ENCODE data around the gene NOTUM. TPM values are rescaled to one million over a fixed set of nuclear protein-coding genes. Genes with fewer than 3 reads are reported as not detected.

NOTUM gene
- total and polyA plus RNA-seq, 4 experiments from 2014 or later: not detected

DNA sequence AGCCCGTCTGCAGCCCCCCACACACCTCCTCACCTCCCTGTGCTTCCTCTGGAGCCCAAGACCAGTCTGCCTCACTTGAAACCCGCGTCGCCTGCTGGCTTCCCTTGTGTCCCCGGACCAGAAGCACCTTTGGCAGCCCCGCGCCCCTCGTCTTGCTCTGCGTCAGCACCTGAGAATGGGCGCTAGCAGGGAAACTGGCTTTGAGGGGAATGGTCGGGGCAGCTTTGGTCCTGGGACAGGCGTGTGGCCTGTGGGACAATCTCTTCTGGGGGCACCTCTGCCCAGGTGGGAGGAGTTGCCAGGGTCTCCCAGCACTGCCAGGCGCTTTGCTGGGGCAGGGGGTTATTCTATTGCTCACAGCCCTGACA is 29.8 kb downstream of the NOTUM start:
- Histone ChIP-seq H3K36me3 (ENCODE audit: insufficient read depth, low read length) (no peaks in the 10 kb centered on the region), H3K4me3 (ENCODE audit: low read length in 2 of 2) (no peak overlapping the region), H3K27me3 (ENCODE audit: insufficient read depth, low read length) (peaks cover 10% of the 10 kb centered on the region), H3K27ac (ENCODE audit: low read depth, low read length) (no peak overlapping the region), H3K9me3 (ENCODE audit: control insufficient read depth in 1 of 2, low read length in 2 of 2) (no peaks in the 10 kb centered on the region), H3K4me1 (ENCODE audit: insufficient read depth, low read length) (peaks cover 17% of the 10 kb centered on the region)
- DNase-seq: no peak
- peaks cover 0 to 9% of the 10 kb centered on the region in 2 donors for H3K27me3 Mint-ChIP-seq
- intact Hi-C loops (cut with micrococcal nuclease): no loop called here
- CTCF ChIA-PET (ENCODE audit: partially characterized antibody): interaction anchor here (1.2 kb wide), 1 partner anchor 227 kb away, joined by 4 read pairs; no protein-coding TSS in a partner anchor
- H3K9me3 Mint-ChIP-seq: no peaks in the 10 kb centered on the region
- peak overlapping the region in 1 of 8 donors; percentile 52 for H3K4me3 Mint-ChIP-seq
- peak overlapping the region in 1 of 7 donors; percentile 54 for H3K27ac Mint-ChIP-seq
- no peaks in the 10 kb centered on the region for H3K36me3 Mint-ChIP-seq
- POLR2A ChIA-PET (ENCODE audit: partially characterized antibody): no interaction called here
- H3K4me1 Mint-ChIP-seq: peaks cover 3 to 12% (median 7%) of the 10 kb centered on the region in 4 donors

DNA sequence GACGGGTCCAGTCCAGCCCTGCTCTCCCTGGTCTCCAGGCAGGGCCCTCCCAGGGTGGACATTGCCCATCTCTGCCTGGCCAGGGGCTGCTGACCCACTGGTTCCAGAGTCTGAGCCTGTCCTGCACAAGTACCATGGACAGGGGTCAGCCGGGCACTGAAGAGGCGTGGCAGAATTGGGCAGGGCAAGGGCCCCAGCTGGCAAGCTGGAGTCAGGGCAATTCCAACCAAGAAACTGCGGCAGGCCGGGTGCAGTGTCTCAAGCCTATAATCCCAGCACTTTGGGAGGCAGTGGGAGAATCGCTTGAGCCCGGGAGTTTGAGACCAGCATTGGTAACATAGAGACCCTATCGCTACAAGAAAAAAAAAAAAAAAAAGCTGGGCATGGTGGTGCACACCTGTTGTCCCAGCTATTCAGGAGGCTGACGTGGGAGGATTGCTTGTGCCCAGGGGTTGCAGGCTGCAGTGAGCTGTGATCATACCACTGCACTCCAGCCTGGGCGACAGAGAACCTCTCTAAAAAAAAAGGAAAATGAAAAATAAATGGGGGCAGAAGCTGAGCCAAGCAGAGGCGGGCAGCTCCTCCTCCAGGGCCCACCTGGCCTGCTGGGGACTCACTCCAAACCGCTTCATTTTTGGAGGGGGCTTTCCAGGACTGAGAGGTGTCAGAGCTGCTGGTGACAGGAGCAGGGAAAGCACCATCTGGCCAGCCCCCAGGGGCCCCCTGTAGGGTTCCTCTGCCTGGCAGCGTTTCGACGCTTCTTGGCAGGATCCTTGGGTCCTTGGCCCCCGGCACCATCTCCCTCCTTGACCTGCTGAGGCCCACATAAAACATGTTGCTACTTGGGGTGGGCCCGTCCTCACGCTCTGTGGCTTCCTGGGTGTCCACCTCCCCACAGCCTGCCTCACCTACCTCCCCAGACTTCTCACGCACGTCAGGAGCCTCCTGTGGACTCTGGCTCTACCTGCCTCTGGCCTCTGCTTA is 30.6 kb downstream of the NOTUM start:
- peak overlapping the region in 2 of 8 donors; percentile 34 to 52 for H3K4me3 Mint-ChIP-seq
- H3K4me1 Mint-ChIP-seq: peaks cover 7 to 14% (median 11%) of the 10 kb centered on the region in 4 donors
- no peaks in the 10 kb centered on the region for H3K9me3 ChIP-seq (ENCODE audit: control insufficient read depth in 1 of 2, low read length in 2 of 2)
- H3K4me3 ChIP-seq (ENCODE audit: low read length in 2 of 2): no peak overlapping the region
- H3K27me3 ChIP-seq (ENCODE audit: insufficient read depth, low read length): peaks cover 10% of the 10 kb centered on the region
- intact Hi-C loops (cut with micrococcal nuclease): no loop called here
- peak overlapping the region in 2 of 7 donors; percentile 42 to 54 for H3K27ac Mint-ChIP-seq
- H3K4me1 ChIP-seq (ENCODE audit: insufficient read depth, low read length): peaks cover 24% of the 10 kb centered on the region
- ChIA-PET CTCF (ENCODE audit: partially characterized antibody) (interaction anchor here (1.2 kb wide), 1 partner anchor 226 kb away, joined by 4 read pairs; no protein-coding TSS in a partner anchor), POLR2A (ENCODE audit: partially characterized antibody) (no interaction called here)
- peaks cover 0 to 9% of the 10 kb centered on the region in 2 donors for H3K27me3 Mint-ChIP-seq
- no peak for DNase-seq
- no peaks in the 10 kb centered on the region for H3K36me3 ChIP-seq (ENCODE audit: insufficient read depth, low read length)
- no peak overlapping the region for H3K27ac ChIP-seq (ENCODE audit: low read depth, low read length)
- H3K36me3 Mint-ChIP-seq: no peaks in the 10 kb centered on the region
- H3K9me3 Mint-ChIP-seq: no peaks in the 10 kb centered on the region

DNA sequence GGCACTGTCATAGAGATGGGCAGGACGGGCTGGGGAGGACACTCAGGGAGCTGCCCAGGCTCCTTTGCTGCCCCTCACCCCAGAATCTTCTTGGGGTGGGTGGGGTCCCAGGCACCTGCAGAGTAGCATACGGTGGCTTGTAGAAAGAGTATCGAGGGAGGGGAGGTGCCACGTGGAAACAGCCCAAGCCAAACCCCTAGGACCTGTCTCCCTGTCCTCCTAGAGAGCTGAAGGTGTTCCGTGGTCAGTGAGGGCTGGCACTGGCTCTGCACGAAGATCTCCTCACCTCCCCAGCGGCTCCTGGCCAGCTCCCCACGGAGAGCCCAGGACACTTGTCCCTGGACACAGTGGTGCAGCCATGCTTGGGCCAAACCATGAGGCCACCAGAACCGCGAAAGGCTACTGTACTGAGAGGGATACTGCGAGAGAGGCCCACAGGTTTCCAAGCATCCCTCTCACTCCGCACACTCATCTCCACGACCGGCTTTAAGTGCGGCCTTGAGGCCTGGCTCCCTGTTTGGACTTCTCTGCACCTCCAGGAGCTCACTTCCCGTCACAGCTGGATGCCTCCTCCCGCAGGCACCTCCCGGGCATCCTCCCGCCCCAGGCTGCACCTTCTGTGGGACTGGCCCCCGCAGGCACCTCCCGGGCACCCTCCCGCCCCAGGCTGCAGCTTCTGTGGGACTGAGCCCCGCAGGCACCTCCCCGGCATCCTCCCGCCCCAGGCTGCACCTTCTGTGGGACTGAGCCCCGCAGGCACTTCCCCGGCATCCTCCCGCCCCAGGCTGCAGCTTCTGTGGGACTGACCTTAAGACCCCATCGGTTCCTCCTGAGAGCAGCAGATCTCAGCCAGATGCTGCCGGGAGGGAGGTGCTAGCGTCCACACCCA is 31.5 kb downstream of the NOTUM start:
- peaks cover 0 to 9% of the 10 kb centered on the region in 2 donors for H3K27me3 Mint-ChIP-seq
- no peak overlapping the region for H3K27ac ChIP-seq (ENCODE audit: low read depth, low read length)
- H3K9me3 Mint-ChIP-seq: no peaks in the 10 kb centered on the region
- no peaks in the 10 kb centered on the region for H3K36me3 Mint-ChIP-seq
- no peaks in the 10 kb centered on the region for H3K9me3 ChIP-seq (ENCODE audit: control insufficient read depth in 1 of 2, low read length in 2 of 2)
- no peak for DNase-seq
- CTCF ChIA-PET (ENCODE audit: partially characterized antibody): interaction anchor here (0.6 to 1.2 kb wide), 2 partner anchors 225 to 335 kb away, joined by 3 to 4 read pairs; no protein-coding TSS in a partner anchor
- H3K4me3 ChIP-seq (ENCODE audit: low read length in 2 of 2): no peak overlapping the region
- H3K4me1 Mint-ChIP-seq: peaks cover 9 to 22% (median 16%) of the 10 kb centered on the region in 4 donors
- H3K4me1 ChIP-seq (ENCODE audit: insufficient read depth, low read length): peaks cover 33% of the 10 kb centered on the region
- H3K4me3 Mint-ChIP-seq: peak overlapping the region in 6 of 8 donors; percentile 34 to 75 (median 52)
- intact Hi-C loops (cut with micrococcal nuclease): loop anchor here (10.0 kb wide), 1 partner anchor 835 kb away; no protein-coding TSS in a partner anchor
- POLR2A ChIA-PET (ENCODE audit: partially characterized antibody): interaction anchor here (1.0 kb wide), 1 partner anchor 12 kb away, joined by 5 read pairs; no protein-coding TSS in a partner anchor
- H3K27ac Mint-ChIP-seq: peak overlapping the region in 1 of 7 donors; percentile 62
- H3K36me3 ChIP-seq (ENCODE audit: insufficient read depth, low read length): no peaks in the 10 kb centered on the region
- peaks cover 10% of the 10 kb centered on the region for H3K27me3 ChIP-seq (ENCODE audit: insufficient read depth, low read length)

DNA sequence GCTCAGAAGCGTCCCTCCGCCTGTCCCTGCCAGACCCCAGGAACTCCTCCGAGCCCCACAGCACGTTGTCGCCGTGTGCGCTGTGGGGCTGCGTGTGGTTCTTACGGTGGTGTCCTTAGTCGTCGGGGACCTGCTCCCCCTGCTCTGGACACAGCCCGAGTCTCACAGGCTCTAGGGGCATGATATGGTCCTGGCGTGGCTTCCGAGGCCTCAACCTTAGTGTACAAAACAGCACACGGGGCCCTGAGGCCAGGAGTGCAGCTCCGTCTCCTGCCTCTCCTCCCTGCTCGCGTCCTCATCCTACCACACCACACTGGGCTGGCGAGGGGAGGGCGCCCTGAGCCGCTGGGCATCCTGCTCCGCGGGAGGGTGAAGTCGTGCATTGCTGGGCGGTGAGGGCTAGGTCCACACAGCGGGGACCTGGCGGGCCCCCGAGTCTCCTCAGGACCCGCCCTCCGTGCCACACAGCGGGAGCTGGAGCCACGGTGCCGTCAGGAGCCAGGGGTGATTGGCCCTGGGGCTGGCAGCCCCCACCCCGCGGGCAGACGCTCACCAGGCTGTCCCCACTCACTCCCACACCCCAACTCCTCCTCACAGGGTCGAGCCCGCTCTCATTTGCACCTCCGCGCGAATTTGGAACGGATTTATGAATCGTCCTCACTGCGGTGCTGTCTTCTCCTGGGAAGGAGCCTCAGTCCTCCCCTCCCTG is 32.3 kb downstream of the NOTUM start:
- Histone ChIP-seq H3K27ac (ENCODE audit: low read depth, low read length) (no peak overlapping the region), H3K9me3 (ENCODE audit: control insufficient read depth in 1 of 2, low read length in 2 of 2) (no peaks in the 10 kb centered on the region), H3K4me3 (ENCODE audit: low read length in 2 of 2) (peak overlapping the region in 1 of 2 donors; percentile 45), H3K4me1 (ENCODE audit: insufficient read depth, low read length) (peaks cover 41% of the 10 kb centered on the region), H3K36me3 (ENCODE audit: insufficient read depth, low read length) (no peaks in the 10 kb centered on the region), H3K27me3 (ENCODE audit: insufficient read depth, low read length) (peaks cover 10% of the 10 kb centered on the region)
- Mint-ChIP-seq H3K27ac (peak overlapping the region in 2 of 7 donors; percentile 62), H3K27me3 (peaks cover 0 to 6% of the 10 kb centered on the region in 2 donors), H3K36me3 (no peaks in the 10 kb centered on the region), H3K9me3 (no peaks in the 10 kb centered on the region), H3K4me3 (peak overlapping the region; percentile 20 to 75 (median 56)), H3K4me1 (peaks cover 10 to 27% (median 20%) of the 10 kb centered on the region in 4 donors)
- intact Hi-C loops (cut with micrococcal nuclease): loop anchor here (1.0 to 10.0 kb wide), 2 partner anchors 9 to 834 kb away; partner anchors contain the start of gene PYCR1
- no peak for DNase-seq
- CTCF ChIA-PET (ENCODE audit: partially characterized antibody): interaction anchor here (0.6 kb wide), 1 partner anchor 336 kb away, joined by 3 read pairs; no protein-coding TSS in a partner anchor
- POLR2A ChIA-PET (ENCODE audit: partially characterized antibody): interaction anchor here (0.9 to 4.2 kb wide), 6 partner anchors 9 to 95 kb away, joined by 3 to 40 read pairs (median 17); partner anchors contain the start of genes ALYREF, ANAPC11, ARHGDIA and MCRIP1

DNA sequence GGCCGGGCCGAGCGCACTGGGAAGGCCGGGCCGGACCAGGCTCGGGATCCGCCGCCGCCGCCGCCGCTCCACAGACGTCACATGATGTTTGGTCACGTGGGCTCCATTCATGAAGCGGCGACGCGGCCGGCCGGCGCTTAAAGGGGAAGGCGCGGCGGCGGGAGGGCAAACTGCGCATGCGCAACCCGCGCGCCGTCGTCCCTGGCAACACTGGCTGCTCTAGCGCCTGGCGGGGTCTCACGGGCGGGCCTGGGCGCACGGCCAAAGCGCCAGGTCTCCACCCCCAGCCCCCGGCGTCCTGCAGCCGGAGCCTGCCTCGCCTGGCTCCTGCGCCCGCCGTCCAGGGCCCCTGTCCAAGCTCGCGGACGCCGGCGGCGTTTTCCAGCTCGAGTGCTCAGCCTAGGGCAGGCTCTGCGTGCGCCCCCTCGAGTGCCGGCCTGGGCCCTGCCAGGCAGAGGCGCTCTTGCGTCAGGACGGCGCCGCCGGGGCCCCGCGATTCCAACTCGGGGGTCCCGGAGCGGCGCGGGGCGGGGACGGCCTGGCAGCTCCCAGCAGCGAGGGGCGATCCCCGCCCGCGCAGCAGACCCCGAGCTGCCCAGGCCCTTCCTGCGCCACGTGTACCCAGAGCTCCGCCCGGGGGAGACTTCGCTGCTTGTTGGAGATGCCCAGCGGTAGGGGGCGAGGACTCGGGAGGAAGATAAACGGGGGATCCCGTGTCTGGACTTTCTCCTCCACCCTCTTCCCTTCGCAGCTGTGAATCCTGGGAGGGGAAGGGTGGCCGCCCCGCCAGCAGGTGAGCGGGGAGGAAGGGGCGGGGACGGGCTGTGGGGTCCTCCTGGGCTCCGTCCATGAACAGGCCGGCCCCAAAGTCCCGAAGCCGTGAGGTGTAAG is 33.1 kb downstream of the NOTUM start, which contains the start of gene MAFG:
Gene MAFG (minus strand): TSS at position 83 of the 891 bp plus-strand sequence. CDS start 4,550 bp downstream, outside the sequence.
- ChIA-PET POLR2A (ENCODE audit: partially characterized antibody) (interaction anchor here (0.6 to 4.2 kb wide), 10 partner anchors 9 to 106 kb away, joined by 3 to 40 read pairs (median 6); partner anchors contain the start of genes ALYREF, ANAPC11, ARHGDIA and ASPSCR1), CTCF (ENCODE audit: partially characterized antibody) (interaction anchor here (0.8 to 0.9 kb wide), 2 partner anchors 11 to 58 kb away, joined by 3 to 4 read pairs; no protein-coding TSS in a partner anchor)
- Mint-ChIP-seq H3K36me3 (no peaks in the 10 kb centered on the region), H3K4me3 (peak within 1 kb of the TSS; percentile 81 to 90 (median 84)), H3K27ac (peak within 1 kb of the TSS; percentile 84 to 97 (median 90)), H3K9me3 (no peaks in the 10 kb centered on the region), H3K4me1 (peaks cover 12 to 27% (median 20%) of the 10 kb centered on the region in 4 donors), H3K27me3 (peaks cover 0 to 6% of the 10 kb centered on the region in 2 donors)
- Histone ChIP-seq H3K27ac (ENCODE audit: low read depth, low read length) (peak within 1 kb of the TSS; percentile 68), H3K4me3 (ENCODE audit: low read length in 2 of 2) (peak within 1 kb of the TSS; percentile 47 to 60), H3K36me3 (ENCODE audit: insufficient read depth, low read length) (no peaks in the 10 kb centered on the region), H3K9me3 (ENCODE audit: control insufficient read depth in 1 of 2, low read length in 2 of 2) (no peaks in the 10 kb centered on the region), H3K27me3 (ENCODE audit: insufficient read depth, low read length) (peaks cover 10% of the 10 kb centered on the region), H3K4me1 (ENCODE audit: insufficient read depth, low read length) (peaks cover 43% of the 10 kb centered on the region)
- peak; percentile 85 to 92 (median 90) for DNase-seq
- intact Hi-C loops (cut with micrococcal nuclease): loop anchor here (1.0 to 10.0 kb wide), 5 partner anchors 9 to 833 kb away; partner anchors contain the start of genes ALYREF, ANAPC11, P4HB and PYCR1

Measured in CD4-positive, alpha-beta memory T cell (primary cell).